HT1080 (cell line): ENCODE measurements around the gene C22orf23. TPM values are rescaled to one million over a fixed set of nuclear protein-coding genes. Genes with fewer than 3 reads are reported as not detected.
A peak's percentile ranks its signal among the peaks of the same experiment; 100 is the strongest.
"Not testable (repeated sequence)": the region's sequence is repeated elsewhere in the genome, so short reads cannot be mapped to it uniquely, and the experiment has no call there.

ENCODE experiments used
- DNase-seq: peaks from one replicate; pipeline ENCODE4 v3.0.0-alpha.2; 2015; ENCODE audit warnings: low read depth
- total RNA-seq: library from RNA; depleted of rRNA; stranded (reverse); fragments of >200 nt; shearing (Covaris generic); gene quantifications from 2 replicates; pipeline ENCODE4 v1.2.3, GENCODE V29; 2014

C22orf23 gene
- total RNA-seq, 1 experiment from 2014 or later, result 0.32 TPM

GRCh38 chr22:37957232-37957631, 3.8 kb upstream of the C22orf23 start:
- DNase-seq, result no peak

GRCh38 chr22:37955825-37956397, 2.5 kb upstream of the C22orf23 start:
- not testable (repeated sequence) for DNase-seq

GRCh38 chr22:37954686-37955085, 1.3 kb upstream of the C22orf23 start:
- DNase-seq, result no peak

DNA sequence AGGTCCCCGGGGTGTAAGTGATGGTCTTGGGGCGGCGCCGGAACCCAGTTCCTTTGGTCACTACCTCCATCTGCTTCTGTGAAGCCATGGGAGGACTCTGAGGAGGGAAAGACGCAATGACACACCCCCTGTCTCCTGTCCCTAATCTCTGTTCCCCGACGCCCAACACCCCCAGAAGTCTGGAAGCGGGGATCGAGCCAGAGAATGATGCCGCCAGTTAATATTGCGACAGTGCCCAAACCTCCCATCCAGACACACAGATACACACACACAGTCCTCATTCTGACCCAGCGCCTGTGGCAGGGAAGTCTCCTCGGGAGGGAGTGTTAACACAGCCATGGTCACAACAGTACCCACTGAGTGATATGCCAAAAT, 352 bp downstream of the C22orf23 start:
- no peak for DNase-seq

DNA sequence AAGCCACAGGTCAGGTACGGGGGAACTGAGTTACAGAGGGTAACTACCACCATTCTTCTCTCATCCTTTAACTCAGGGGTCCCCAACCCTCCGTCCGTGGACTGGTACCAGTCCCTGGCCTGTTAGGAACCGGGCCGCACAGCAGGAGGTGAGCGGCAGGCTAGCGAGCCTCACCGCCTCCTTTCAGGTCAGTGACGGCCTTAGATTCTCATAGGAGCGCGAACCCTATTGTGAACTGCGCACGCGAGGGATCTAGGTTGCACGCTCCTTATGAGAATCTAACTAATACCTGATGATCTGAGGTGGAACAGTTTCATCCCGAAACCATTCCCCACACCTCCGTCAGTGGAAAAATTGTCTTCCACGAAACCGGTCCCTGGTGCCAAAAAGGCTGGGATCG, 772 bp downstream of the C22orf23 start:
- not testable (repeated sequence) for DNase-seq

- DNase-seq, result peak; percentile 19
Observed at GRCh38 chr22:37951305-37951704, 2.1 kb downstream of the C22orf23 start.

GRCh38 chr22:37947142-37947795, 6.1 kb downstream of the C22orf23 start:
- not testable (repeated sequence) for DNase-seq

GRCh38 chr22:37944423-37944822, 9.0 kb downstream of the C22orf23 start:
- DNase-seq, result not testable (repeated sequence)

DNA sequence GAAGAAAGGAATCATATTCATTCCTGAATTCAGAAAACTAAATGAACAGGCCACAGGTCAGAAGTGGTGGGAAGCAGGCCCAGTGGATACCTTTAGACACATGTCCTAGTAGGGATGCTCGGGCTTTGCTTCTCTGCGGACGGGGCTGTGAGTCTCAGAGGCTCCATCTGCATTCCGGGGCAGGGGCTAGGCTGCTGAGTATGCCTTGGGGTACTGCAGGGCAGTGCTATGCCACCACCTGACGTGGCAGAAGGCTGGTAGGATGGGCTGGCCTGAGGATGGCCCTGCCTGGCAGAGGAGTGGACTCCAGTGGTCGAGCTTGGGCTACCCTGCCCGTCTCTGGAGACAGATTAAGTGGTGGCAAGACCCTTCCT, 9.6 kb downstream of the C22orf23 start:
- no peak for DNase-seq

- DNase-seq, result no peak
Observed at GRCh38 chr22:37943136-37943824, 10.1 kb downstream of the C22orf23 start.

DNA sequence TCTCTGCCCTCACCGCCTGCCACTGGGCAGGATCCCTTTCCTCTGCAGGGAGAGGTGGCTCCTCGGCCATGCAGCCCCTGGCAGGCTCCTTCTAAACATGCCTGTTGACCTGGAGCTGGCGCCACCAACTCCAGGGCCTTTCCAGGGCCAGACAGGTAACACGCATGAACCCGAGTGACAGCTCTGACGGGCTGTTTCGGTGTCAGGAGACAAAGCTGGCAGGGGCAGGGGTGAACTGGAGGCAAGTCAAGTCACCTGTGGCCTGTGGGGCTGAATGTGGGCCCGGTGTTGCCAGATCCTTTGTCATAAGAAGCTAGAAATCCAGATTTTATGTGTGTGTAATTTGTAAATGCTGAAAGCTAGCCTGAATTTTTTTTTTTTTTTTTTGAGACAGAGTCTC, 11.3 kb downstream of the C22orf23 start:
- no peak for DNase-seq

DNA sequence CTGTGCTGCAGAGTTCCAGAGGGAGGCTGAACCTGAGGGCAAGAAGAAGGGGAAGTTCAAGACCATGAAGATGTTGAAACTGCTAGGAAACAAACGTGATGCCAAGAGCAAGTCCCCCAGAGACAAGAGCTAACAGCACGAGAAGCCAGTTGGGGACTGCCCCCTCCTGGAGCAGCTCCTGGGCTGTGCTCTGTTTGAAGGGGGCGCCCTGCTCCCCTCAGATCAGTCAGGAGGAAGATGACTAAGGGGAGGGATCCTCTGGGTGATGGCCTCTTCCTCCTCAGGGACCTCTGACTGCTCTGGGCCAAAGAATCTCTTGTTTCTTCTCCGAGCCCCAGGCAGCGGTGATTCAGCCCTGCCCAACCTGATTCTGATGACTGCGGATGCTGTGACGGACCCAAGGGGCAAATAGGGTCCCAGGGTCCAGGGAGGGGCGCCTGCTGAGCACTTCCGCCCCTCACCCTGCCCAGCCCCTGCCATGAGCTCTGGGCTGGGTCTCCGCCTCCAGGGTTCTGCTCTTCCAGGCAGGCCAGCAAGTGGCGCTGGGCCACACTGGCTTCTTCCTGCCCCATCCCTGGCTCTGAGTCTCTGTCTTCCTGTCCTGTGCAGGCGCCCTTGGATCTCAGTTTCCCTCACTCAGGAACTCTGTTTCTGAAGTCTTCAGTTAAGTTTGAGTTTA, 12.6 kb downstream of the C22orf23 start:
- peak; percentile 24 for DNase-seq

- peak; percentile 96 for DNase-seq
Observed at GRCh38 chr22:37933711-37934376, 19.6 kb downstream of the C22orf23 start.

DNA sequence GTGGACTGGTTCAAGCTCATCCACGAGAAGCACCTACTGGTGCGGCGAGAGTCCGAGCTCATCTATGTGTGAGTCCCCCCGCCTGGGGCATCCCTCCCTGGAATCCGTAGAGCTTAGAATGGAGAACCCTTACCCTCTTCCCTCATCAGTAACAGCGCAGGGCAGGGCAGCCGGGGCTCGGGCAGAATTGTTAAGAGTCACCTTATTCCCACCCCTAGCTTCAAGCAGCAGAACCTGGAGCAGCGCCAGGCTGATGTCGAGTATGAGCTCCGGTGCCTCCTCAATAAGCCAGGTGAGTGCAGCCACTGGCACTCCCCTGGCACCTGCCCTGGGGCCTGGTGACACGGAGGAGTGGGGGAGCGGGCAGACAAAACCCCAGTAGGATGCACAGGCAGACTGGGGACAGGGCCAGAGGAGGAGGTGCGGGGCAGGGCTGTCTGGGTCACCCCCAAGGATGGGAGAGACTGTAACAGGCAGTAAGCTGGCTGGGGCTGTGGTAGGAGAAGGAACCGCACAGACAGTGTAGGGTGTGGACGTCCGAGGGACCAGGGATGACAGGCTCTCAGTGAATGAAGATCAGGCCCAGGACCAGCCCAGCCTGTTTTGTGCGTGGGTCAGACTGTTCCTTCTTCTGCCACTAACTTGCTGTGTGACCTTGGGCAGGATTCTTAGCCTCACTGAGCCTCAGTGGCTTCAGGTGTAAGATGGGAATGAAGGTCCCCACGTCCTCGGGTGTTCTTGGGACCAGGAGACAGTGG, 20.4 kb downstream of the C22orf23 start:
- no peak for DNase-seq

GRCh38 chr22:37932401-37932800, 21.0 kb downstream of the C22orf23 start:
- DNase-seq, result no peak

DNA sequence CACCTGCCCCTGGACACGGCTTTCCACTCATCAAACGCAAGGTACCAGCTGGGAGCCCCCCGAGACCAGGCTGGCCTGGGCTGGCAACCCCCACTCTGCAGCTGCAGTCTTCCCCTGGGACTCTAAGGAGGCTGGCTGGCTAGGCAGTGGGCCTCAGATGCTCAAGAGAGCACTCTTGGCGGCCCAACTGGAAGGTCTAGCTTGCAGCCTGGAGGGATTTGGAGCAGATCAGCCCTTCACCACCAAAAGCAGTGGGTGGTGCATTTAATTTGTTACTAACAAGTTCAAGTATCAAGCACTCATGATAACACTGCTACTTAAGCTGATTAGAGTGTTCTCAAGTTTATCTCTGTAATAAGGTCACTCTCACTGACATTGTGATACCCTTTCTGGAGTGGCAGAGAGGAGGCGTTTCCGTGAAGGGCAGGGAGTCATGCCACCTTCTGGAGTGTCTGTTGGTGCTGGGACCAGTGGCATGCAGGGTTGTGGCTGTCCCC, 21.5 kb downstream of the C22orf23 start:
- DNase-seq, result no peak

DNA sequence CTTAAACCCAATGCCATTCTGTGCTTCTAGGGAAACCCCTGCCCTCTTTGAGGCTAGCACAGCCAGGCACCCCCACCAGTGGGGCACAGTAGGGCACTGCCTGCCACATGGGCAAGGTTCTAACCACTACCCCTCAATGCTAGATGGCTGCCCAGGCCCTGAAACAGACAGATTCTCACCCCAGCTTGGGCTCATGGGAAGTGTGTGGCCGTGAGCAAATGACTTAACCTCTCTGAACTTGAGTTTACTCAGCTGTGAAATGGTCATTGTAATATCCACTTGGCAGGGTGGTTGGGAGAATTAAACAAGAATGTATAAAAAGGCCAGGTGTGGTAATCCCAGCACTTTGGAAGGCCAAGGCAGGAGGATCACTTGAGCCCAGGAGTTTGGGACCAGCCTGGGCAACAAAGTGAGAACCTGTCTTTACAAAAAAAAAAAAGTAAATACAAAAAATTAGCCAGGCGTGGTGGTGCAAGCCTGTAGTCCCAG, 22.4 kb downstream of the C22orf23 start:
- no peak for DNase-seq

DNA sequence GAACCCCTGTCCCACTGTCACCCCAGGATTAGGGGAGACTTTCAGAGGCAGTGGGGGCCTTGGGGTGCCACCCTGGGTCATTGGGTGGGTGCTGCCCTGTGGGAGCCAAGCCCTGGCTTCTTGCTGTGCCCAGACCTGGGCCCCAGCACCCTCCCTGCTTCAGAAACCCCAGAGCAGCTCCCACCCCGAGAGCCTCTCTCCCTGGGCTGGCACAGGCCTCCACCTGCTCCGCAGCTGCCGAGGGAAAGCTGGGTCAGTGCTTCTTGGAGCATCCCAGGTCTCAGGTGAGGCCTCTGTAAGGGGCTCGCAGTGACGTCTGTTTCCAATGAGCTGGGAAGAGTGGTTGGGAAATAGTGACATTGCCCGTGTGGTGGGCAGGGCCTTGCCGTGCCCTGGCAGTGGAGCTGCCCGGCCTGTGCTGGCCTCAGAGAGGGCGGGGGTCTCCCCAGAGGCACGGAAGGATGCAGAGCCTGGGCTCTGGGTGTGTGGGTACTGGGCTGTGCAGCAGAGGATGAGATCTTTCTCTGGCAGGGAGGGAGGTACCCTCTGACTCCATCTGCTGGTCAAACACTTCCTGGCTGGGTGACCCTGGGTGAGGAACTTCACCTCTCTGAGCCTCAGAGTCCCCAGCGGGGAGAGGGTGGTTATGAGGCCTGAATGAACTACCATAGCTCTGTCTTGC, 23.0 kb downstream of the C22orf23 start:
- peak; percentile 35 for DNase-seq

- DNase-seq, result no peak
Observed at GRCh38 chr22:37929390-37929789, 24.0 kb downstream of the C22orf23 start.

- no peak for DNase-seq
Observed at GRCh38 chr22:37927637-37927936, 25.8 kb downstream of the C22orf23 start.
